Measurements from ENCODE around the gene LAMA2.

LAMA2 gene

DNA sequence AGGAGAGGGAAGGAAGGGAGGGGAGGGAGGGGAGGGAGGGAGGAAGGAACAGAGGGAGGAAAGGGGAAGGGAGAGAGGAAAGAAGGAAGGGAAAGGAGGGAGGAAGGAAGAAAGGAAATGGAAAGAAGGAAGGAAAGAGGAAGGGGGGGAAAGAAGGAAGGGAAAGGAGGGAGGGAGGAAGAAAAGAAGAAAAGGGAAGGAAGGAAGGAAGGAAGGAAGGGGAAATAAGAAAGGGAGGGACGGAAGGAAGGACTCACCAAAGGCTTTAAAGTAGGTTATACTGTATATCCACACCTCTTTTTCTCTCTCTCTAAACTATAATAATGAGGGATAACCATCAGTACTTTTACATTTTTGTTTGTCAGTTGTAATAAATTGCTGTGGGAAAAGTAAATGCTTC, 502.2 kb downstream of the LAMA2 start:
- Mint-ChIP-seq H3K4me3 (no peak overlapping the region), H3K4me1 (ENCODE audit: low read depth) (no peaks in the 10 kb centered on the region), H3K9me3 (no peaks in the 10 kb centered on the region), H3K27me3 (peaks cover 14% of the 10 kb centered on the region), H3K27ac (no peak overlapping the region), H3K36me3 (ENCODE audit: low read depth) (no peaks in the 10 kb centered on the region)
- DNase-seq = no peak

- no peaks in the 10 kb centered on the region for H3K36me3 Mint-ChIP-seq (ENCODE audit: low read depth)
- H3K27me3 Mint-ChIP-seq = peaks cover 5% of the 10 kb centered on the region
- H3K27ac Mint-ChIP-seq = no peak overlapping the region
- H3K4me1 Mint-ChIP-seq (ENCODE audit: low read depth) = no peaks in the 10 kb centered on the region
- H3K4me3 Mint-ChIP-seq = no peak overlapping the region
- no peak for DNase-seq
- H3K9me3 Mint-ChIP-seq = no peaks in the 10 kb centered on the region
Measured at GRCh38 chr6:129390900-129391299, 508.0 kb downstream of the LAMA2 start.

DNA sequence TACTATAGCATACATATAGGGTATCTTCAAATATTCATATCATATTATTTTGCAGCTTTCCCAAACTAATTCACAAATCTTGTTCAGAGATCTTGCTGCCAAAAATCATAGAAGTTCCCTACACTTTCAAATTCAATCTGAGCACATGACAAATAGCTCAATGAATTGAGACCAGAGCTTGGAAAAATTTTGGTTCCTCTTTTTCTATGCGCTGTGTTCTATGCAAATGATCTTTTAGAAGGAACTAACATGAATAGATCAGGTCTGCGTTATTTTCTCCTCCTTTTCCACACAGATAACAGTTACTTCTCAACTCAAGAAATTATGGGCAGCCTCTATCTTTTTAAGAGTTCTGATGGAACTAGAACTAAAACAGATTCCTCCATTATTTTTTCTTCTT, 510.7 kb downstream of the LAMA2 start:
- no peaks in the 10 kb centered on the region for H3K4me1 Mint-ChIP-seq (ENCODE audit: low read depth)
- no peak overlapping the region for H3K4me3 Mint-ChIP-seq
- H3K36me3 Mint-ChIP-seq (ENCODE audit: low read depth) = no peaks in the 10 kb centered on the region
- no peaks in the 10 kb centered on the region for H3K9me3 Mint-ChIP-seq
- no peak for DNase-seq
- no peak overlapping the region for H3K27ac Mint-ChIP-seq
- peaks cover 5% of the 10 kb centered on the region for H3K27me3 Mint-ChIP-seq

GRCh38 chr6:129398764-129399163, 515.8 kb downstream of the LAMA2 start:
- no peak for DNase-seq
- Mint-ChIP-seq H3K36me3 (ENCODE audit: low read depth) (no peaks in the 10 kb centered on the region), H3K4me1 (ENCODE audit: low read depth) (no peaks in the 10 kb centered on the region), H3K27me3 (peaks cover 3% of the 10 kb centered on the region), H3K27ac (no peak overlapping the region), H3K4me3 (no peak overlapping the region), H3K9me3 (no peaks in the 10 kb centered on the region)

GRCh38 chr6:129402244-129402643, 519.3 kb downstream of the LAMA2 start:
- no peak for DNase-seq
- Mint-ChIP-seq H3K36me3 (ENCODE audit: low read depth) (no peaks in the 10 kb centered on the region), H3K9me3 (no peaks in the 10 kb centered on the region), H3K4me1 (ENCODE audit: low read depth) (no peaks in the 10 kb centered on the region), H3K4me3 (no peak overlapping the region), H3K27ac (no peak overlapping the region), H3K27me3 (peaks cover 3% of the 10 kb centered on the region)

GRCh38 chr6:129411092-129411491, 528.2 kb downstream of the LAMA2 start:
- Mint-ChIP-seq H3K9me3 (no peaks in the 10 kb centered on the region), H3K4me1 (ENCODE audit: low read depth) (no peaks in the 10 kb centered on the region), H3K4me3 (no peak overlapping the region), H3K27ac (no peak overlapping the region), H3K27me3 (no peaks in the 10 kb centered on the region), H3K36me3 (ENCODE audit: low read depth) (no peaks in the 10 kb centered on the region)
- DNase-seq = no peak

GRCh38 chr6:129416337-129416990, 533.5 kb downstream of the LAMA2 start:
- DNase-seq = no peak

DNA sequence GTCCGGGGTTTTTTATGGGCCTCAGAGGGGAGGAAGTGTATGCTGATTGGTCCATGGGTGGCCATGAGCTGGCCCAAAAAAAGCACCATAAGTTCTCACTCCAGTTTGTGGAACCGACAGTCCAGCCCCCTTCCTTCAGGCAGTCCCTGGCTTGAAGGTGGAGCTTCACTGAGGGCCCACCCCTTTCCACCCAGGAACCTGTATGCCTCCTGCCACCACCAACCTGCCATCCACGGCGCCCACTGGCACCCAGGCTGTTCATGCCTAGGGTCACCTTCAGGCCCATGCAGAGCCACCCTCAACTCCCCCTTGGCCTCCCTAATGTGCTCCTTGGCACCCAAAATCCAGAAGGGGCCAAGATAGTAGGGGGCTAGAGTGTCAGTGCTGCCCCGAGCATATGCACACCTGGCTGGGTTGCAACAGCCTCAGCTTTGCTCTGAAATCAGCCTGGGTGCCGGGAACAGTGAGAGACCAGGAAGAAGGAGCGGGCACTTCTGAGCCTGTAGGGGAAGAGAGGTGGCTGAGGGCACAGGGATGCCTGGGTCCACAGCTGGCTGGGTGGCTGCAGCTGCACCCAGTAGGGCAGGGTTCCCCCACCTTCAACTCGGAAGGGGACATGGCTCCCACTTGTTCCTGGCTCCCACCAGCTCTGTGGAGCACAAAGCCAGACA, 534.6 kb downstream of the LAMA2 start:
- no peaks in the 10 kb centered on the region for H3K36me3 Mint-ChIP-seq (ENCODE audit: low read depth)
- no peak overlapping the region for H3K4me3 Mint-ChIP-seq
- DNase-seq = no peak
- no peak overlapping the region for H3K27ac Mint-ChIP-seq
- no peaks in the 10 kb centered on the region for H3K27me3 Mint-ChIP-seq
- peaks cover 2% of the 10 kb centered on the region for H3K4me1 Mint-ChIP-seq (ENCODE audit: low read depth)
- H3K9me3 Mint-ChIP-seq = no peaks in the 10 kb centered on the region

More at GRCh38 chr6:129416337-129416990, 533.5 kb downstream of the LAMA2 start:
- Mint-ChIP-seq H3K27ac (no peak overlapping the region), H3K36me3 (ENCODE audit: low read depth) (no peaks in the 10 kb centered on the region), H3K9me3 (no peaks in the 10 kb centered on the region), H3K27me3 (no peaks in the 10 kb centered on the region), H3K4me3 (no peak overlapping the region), H3K4me1 (ENCODE audit: low read depth) (peaks cover 2% of the 10 kb centered on the region)

- H3K36me3 Mint-ChIP-seq (ENCODE audit: low read depth) = no peaks in the 10 kb centered on the region
- no peak for DNase-seq
- H3K27ac Mint-ChIP-seq = no peak overlapping the region
- no peak overlapping the region for H3K4me3 Mint-ChIP-seq
- no peaks in the 10 kb centered on the region for H3K9me3 Mint-ChIP-seq
- H3K4me1 Mint-ChIP-seq (ENCODE audit: low read depth) = peaks cover 2% of the 10 kb centered on the region
- H3K27me3 Mint-ChIP-seq = no peaks in the 10 kb centered on the region
Measured at GRCh38 chr6:129419324-129419723, 536.4 kb downstream of the LAMA2 start.

DNA sequence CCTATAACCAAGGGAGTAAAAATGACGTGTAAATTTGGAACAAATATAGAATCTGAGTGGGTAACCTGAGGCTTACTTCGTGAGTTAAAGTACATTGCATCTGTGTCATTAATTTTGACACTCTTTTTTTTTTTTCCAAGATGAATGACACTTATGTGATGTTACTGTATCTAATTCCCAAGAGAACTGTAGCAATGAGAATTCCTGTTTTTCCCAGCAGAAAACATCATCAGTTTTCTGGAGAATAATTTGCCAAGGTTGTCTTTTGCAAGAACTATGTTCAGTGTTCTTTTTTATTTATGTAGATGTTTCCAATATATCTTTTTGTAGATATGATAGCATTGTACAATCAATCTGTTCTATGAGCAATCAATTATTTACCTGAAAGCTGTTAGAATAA, 543.4 kb downstream of the LAMA2 start:
- Mint-ChIP-seq H3K9me3 (no peaks in the 10 kb centered on the region), H3K4me3 (no peak overlapping the region), H3K4me1 (ENCODE audit: low read depth) (no peaks in the 10 kb centered on the region), H3K27me3 (no peaks in the 10 kb centered on the region), H3K36me3 (ENCODE audit: low read depth) (no peaks in the 10 kb centered on the region), H3K27ac (no peak overlapping the region)
- no peak for DNase-seq

GRCh38 chr6:129429956-129430355, 547.0 kb downstream of the LAMA2 start:
- H3K36me3 Mint-ChIP-seq (ENCODE audit: low read depth) = no peaks in the 10 kb centered on the region
- peaks cover 5% of the 10 kb centered on the region for H3K4me1 Mint-ChIP-seq (ENCODE audit: low read depth)
- no peak overlapping the region for H3K27ac Mint-ChIP-seq
- no peaks in the 10 kb centered on the region for H3K9me3 Mint-ChIP-seq
- H3K27me3 Mint-ChIP-seq = no peaks in the 10 kb centered on the region
- no peak for DNase-seq
- no peak overlapping the region for H3K4me3 Mint-ChIP-seq

DNA sequence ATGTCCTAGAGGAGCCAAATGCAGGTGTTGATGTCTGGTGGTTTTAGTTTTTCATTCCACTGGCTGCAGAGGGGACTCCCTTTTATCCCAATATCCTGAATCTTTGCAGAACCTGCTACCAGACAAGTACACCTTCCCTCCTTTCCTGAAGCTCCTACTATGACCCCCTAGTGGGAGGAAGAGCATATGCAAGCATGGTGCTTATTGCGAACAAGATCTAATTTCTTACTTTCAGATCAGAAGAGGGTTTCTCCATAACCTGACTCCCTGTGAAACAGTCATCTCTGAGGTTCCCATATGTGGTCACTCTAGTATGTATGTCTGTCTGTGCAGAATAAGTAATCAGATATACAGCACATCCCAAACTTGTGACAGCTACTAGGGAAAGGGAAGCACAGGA, 549.8 kb downstream of the LAMA2 start:
- Mint-ChIP-seq H3K9me3 (no peaks in the 10 kb centered on the region), H3K36me3 (ENCODE audit: low read depth) (no peaks in the 10 kb centered on the region), H3K27me3 (no peaks in the 10 kb centered on the region), H3K4me1 (ENCODE audit: low read depth) (peaks cover 5% of the 10 kb centered on the region), H3K4me3 (no peak overlapping the region), H3K27ac (no peak overlapping the region)
- no peak for DNase-seq

DNA sequence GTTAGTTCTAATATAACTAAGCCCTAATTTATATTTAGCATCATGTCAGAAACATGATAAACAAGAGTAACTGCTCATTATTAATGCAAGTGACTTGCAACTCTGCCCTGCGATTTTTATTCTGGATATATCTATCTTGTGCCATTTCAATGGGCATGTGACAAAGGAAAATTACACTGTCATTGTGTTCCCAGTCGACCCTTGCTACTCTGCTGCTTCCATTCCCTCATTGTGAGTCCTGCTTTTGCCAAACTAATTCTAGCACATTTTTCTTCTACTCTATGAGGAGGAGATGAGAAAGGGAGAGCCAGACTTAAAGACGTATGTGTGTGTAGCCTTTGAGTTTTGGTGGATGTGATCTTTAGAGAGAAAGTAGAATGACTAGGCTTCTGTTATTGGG, 551.2 kb downstream of the LAMA2 start:
- peaks cover 5% of the 10 kb centered on the region for H3K4me1 Mint-ChIP-seq (ENCODE audit: low read depth)
- no peak overlapping the region for H3K27ac Mint-ChIP-seq
- no peaks in the 10 kb centered on the region for H3K9me3 Mint-ChIP-seq
- no peak for DNase-seq
- H3K4me3 Mint-ChIP-seq = no peak overlapping the region
- H3K27me3 Mint-ChIP-seq = no peaks in the 10 kb centered on the region
- no peaks in the 10 kb centered on the region for H3K36me3 Mint-ChIP-seq (ENCODE audit: low read depth)

- no peak for DNase-seq
- H3K27me3 Mint-ChIP-seq = no peaks in the 10 kb centered on the region
- no peak overlapping the region for H3K27ac Mint-ChIP-seq
- H3K4me1 Mint-ChIP-seq (ENCODE audit: low read depth) = peaks cover 22% of the 10 kb centered on the region
- no peaks in the 10 kb centered on the region for H3K9me3 Mint-ChIP-seq
- H3K36me3 Mint-ChIP-seq (ENCODE audit: low read depth) = no peaks in the 10 kb centered on the region
- H3K4me3 Mint-ChIP-seq = no peak overlapping the region
Measured at GRCh38 chr6:129440691-129441090, 557.8 kb downstream of the LAMA2 start.

GRCh38 chr6:129444683-129445082, 561.7 kb downstream of the LAMA2 start:
- Mint-ChIP-seq H3K4me3 (no peak overlapping the region), H3K4me1 (ENCODE audit: low read depth) (peaks cover 59% of the 10 kb centered on the region), H3K27me3 (no peaks in the 10 kb centered on the region), H3K9me3 (no peaks in the 10 kb centered on the region), H3K27ac (no peak overlapping the region), H3K36me3 (ENCODE audit: low read depth) (no peaks in the 10 kb centered on the region)
- DNase-seq = no peak

Data from activated T-cell treated with anti-CD3 and anti-CD28 coated beads, Interleukin-2, amount 50 U/mL, for 24 hours (primary cell).